Neural crest cell (in vitro differentiated cells): ENCODE results near the gene NDUFV3. TPM values are rescaled to one million over a fixed set of nuclear protein-coding genes. Genes with fewer than 3 reads are reported as not detected.

ENCODE experiments used
- DNase-seq: peaks from one replicate; pipeline ENCODE4 v3.0.0; 2021; ENCODE audit warnings: low read depth, mixed read lengths, low spot score
- H3K27ac Mint-ChIP-seq: one replicate; pipeline ENCODE4 v1.8.0; 2021; ENCODE audit warnings: mild to moderate bottlenecking, mixed read lengths; ENCODE audit not compliant: unreplicated experiment
- H3K27me3 Mint-ChIP-seq: 2 replicates; pipeline ENCODE4 v1.8.0; 2021; ENCODE audit warnings: low read depth, mild to moderate bottlenecking, mixed read lengths
- H3K36me3 Mint-ChIP-seq: 2 replicates; pipeline ENCODE4 v1.8.0; 2021; ENCODE audit warnings: low read depth, mild to moderate bottlenecking, mixed read lengths
- H3K4me1 Mint-ChIP-seq: 2 replicates; pipeline ENCODE4 v1.8.0; 2021; ENCODE audit warnings: mixed read lengths
- H3K4me3 Mint-ChIP-seq: one replicate; pipeline ENCODE4 v1.8.0; 2021; ENCODE audit warnings: mild to moderate bottlenecking, mixed read lengths
- H3K9me3 Mint-ChIP-seq: 2 replicates; pipeline ENCODE4 v1.8.0; 2021; ENCODE audit warnings: mixed read lengths
- total RNA-seq: library from RNA; stranded (reverse); gene quantifications from 2 replicates; pipeline ENCODE4 v1.2.1, GENCODE V29; 2021
- TF ChIP-seq, protein P1 (sequence below): fragments of 200-600 bp; sonication (generic); conservative IDR thresholded peaks from 2 replicates; pipeline ENCODE4 v1.5.0; 2021; ENCODE audit warnings: antibody characterized with exemption, mild to moderate bottlenecking

NDUFV3 gene
- total RNA-seq, 1 donor from 2014 or later = 38.1 TPM

DNA sequence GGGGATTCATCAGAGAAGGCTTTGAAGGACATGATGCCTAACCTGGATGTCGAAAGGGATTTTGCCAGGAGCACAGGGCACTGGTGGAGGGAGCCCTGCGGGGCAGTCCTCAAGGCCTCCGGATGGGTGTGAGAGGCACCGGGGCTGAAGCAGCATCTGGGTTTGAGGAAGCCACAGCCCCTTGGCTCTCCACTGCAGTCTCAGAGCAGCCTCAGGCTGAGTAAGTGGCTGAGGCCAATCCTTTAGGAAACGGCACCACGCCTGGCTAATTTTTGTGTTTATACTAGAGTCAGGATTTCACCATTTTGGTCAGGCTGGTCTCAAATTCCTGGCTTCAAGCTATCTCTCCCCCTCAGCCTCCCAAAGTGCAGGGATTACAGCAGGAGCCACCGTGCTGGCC, 20.4 kb downstream of the NDUFV3 start:
- no peak for DNase-seq
- Mint-ChIP-seq H3K27ac (no peak overlapping the region), H3K36me3 (peaks cover 6% of the 10 kb centered on the region), H3K27me3 (no peaks in the 10 kb centered on the region), H3K9me3 (no peaks in the 10 kb centered on the region), H3K4me1 (no peaks in the 10 kb centered on the region), H3K4me3 (no peak overlapping the region)
- TF ChIP-seq, protein P1, sequence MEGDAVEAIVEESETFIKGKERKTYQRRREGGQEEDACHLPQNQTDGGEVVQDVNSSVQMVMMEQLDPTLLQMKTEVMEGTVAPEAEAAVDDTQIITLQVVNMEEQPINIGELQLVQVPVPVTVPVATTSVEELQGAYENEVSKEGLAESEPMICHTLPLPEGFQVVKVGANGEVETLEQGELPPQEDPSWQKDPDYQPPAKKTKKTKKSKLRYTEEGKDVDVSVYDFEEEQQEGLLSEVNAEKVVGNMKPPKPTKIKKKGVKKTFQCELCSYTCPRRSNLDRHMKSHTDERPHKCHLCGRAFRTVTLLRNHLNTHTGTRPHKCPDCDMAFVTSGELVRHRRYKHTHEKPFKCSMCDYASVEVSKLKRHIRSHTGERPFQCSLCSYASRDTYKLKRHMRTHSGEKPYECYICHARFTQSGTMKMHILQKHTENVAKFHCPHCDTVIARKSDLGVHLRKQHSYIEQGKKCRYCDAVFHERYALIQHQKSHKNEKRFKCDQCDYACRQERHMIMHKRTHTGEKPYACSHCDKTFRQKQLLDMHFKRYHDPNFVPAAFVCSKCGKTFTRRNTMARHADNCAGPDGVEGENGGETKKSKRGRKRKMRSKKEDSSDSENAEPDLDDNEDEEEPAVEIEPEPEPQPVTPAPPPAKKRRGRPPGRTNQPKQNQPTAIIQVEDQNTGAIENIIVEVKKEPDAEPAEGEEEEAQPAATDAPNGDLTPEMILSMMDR = no peak

DNA sequence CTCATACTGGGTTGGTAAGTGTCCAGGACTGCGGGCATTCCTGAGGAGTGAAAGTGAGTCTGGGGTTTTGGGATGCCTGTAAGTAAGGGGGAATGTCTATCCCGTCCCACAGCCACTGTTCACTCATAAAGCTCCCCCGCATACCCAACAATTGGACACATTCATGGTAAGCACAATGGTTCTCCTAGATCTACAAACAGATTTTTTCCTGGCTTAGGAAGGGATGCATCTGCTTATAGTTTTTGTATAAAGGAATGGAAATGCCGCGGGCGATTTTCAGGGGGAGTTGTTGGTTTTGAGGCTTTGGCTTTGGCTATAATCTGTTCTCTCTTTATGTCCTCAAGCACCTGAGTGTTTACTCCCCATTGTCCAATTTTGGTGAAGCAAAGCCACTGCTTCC, 25.2 kb downstream of the NDUFV3 start:
- peaks cover 2% of the 10 kb centered on the region for H3K4me1 Mint-ChIP-seq
- peaks cover 3% of the 10 kb centered on the region for H3K36me3 Mint-ChIP-seq
- H3K4me3 Mint-ChIP-seq = no peak overlapping the region
- TF ChIP-seq, protein P1 = no peak
- no peaks in the 10 kb centered on the region for H3K27me3 Mint-ChIP-seq
- DNase-seq = no peak
- H3K27ac Mint-ChIP-seq = no peak overlapping the region
- H3K9me3 Mint-ChIP-seq = no peaks in the 10 kb centered on the region

DNA sequence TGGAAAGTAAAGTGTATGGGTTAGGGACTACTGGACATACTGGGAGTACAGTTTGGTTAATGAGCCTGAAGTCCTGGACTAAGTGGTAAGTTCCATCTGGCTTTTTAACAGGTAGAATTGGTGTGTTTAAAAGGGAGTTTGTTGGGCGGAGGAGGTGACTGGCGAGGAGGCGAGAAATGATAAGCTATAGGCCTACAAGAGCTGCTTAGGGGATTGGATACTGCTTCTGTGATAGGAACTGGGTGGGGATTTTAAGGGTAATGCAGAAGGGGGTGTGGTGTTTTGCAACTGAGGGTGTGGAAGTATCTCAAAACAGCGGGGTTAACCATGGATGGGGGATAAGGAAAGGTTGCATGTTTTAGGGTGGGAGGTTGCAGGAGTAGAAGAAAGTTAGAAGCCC, 28.8 kb downstream of the NDUFV3 start:
- Mint-ChIP-seq H3K27ac (no peak overlapping the region), H3K4me3 (no peak overlapping the region), H3K4me1 (peaks cover 16% of the 10 kb centered on the region), H3K36me3 (peaks cover 2% of the 10 kb centered on the region), H3K9me3 (peaks cover 4% of the 10 kb centered on the region), H3K27me3 (no peaks in the 10 kb centered on the region)
- TF ChIP-seq, protein P1 = no peak
- no peak for DNase-seq

DNA sequence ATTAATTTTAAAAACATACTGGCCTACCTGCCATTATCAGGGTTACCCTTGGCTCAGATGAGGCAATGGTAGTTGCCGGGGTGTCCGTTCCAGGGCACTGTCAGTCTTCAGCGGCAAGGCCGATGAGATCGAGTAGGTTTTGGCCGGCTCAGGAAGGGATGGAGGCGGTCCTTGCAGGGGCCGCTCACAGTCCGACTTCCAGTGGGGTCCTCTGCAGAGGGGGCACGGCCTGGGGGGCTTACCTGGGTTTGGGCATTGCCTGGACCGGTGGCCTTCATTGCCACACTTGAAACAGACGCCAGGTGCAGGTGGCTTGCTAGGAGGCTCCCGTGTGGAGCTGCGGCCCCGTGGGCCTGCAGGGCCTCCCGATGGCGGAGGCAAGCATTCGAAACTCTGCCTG, 29.8 kb downstream of the NDUFV3 start:
- no peaks in the 10 kb centered on the region for H3K27me3 Mint-ChIP-seq
- DNase-seq = no peak
- peaks cover 21% of the 10 kb centered on the region for H3K4me1 Mint-ChIP-seq
- TF ChIP-seq, protein P1 = no peak
- H3K4me3 Mint-ChIP-seq = no peak overlapping the region
- H3K9me3 Mint-ChIP-seq = peaks cover 4% of the 10 kb centered on the region
- H3K27ac Mint-ChIP-seq = no peak overlapping the region
- H3K36me3 Mint-ChIP-seq = peaks cover 2% of the 10 kb centered on the region

DNA sequence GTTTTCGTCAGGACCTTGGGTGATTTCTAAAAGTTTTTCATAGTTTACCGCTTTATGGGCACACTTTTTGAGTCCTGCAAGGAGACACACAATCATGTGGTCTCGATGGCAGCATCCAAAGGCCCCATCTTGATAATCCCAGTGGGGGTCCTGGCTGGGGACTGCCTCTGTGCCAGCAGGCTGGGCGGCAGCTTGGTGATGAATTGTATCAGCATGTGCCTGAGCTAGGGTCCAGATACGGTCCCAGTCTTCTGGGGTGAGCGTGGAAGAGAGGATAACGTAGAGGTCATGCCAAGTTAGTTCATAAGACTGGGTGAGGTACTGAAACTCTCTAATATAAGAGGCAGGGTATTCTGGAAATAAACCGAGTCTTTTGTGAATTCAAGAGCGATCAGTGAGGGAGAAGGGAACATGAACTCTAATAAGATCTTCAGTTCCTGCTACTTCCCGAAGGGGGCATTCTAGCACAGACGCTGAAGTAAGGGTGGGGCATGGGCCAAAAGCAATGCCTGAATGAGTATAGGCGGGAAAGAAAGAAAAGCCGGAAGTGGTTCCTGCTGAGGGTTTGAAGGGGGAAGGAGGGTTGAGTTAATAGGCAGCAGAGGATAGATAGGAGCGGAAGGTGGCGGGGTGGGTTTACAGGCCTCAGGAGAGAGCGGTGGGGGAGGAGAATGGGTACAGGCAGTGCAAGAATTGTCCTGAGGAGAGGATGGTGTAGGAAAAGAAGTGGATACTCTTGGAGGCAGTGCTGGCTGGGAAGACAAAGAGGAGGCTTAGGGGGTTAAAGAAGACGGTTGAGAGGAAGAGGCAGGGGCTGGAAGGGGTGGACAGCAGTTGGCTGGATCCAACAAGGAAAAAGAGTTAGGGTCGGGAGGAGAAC, 30.7 kb downstream of the NDUFV3 start:
- Mint-ChIP-seq H3K27me3 (no peaks in the 10 kb centered on the region), H3K4me3 (peak overlapping the region; percentile 67), H3K9me3 (peaks cover 4% of the 10 kb centered on the region), H3K27ac (peak overlapping the region; percentile 86), H3K4me1 (peaks cover 21% of the 10 kb centered on the region), H3K36me3 (peaks cover 2% of the 10 kb centered on the region)
- TF ChIP-seq, protein P1 = peak; percentile 76
- DNase-seq = peak; percentile 57
